A673 (cell line): ENCODE results near the gene ZNF776. TPM values are rescaled to one million over a fixed set of nuclear protein-coding genes. Genes with fewer than 3 reads are reported as not detected.
"Not testable (repeated sequence)": the region's sequence is repeated elsewhere in the genome, so short reads cannot be mapped to it uniquely, and the experiment has no call there.

ENCODE experiments used
- BruUV-seq: library from RNA; stranded (reverse); fragments of 400-500 nt; replicated peaks from 2 replicates; lab custom pipeline; 2021; lab: Mats Ljungman, UMichigan
- CTCF ChIA-PET: fragments of 300-600 bp; sonication (Branson Sonifier 250); formaldehyde crosslinking; loops from one replicate; lab custom pipeline; 2022; ENCODE audit warnings: antibody characterized with exemption; lab: Charles Lee
- POLR2A ChIA-PET: fragments of 300-600 bp; sonication (Branson Sonifier 250); formaldehyde crosslinking; loops from one replicate; lab custom pipeline; 2022; ENCODE audit warnings: antibody characterized with exemption; ENCODE audit not compliant: low non-redundant PET; lab: Charles Lee
- DNase-seq: peaks from one replicate; pipeline ENCODE4 v3.0.0-alpha.2; 2015; ENCODE audit warnings: low spot score
- H3K27ac ChIP-seq: fragments of 200-600 bp; sonication (generic); 2 replicates; pipeline ENCODE4 v1.5.1; 2016; ENCODE audit warnings: mixed run types, low read depth, mild to moderate bottlenecking, mixed read lengths, antibody characterized with exemption, low read length; ENCODE audit not compliant: poor library complexity, severe bottlenecking
- H3K27me3 ChIP-seq: fragments of 200-600 bp; sonication (generic); replicated peaks from 2 replicates; pipeline ENCODE4 v1.6.1; 2017; ENCODE audit warnings: mixed run types, low read depth, mild to moderate bottlenecking, mixed read lengths, antibody characterized with exemption, low read length; ENCODE audit not compliant: insufficient read depth, poor library complexity
- H3K36me3 ChIP-seq: fragments of 200-600 bp; sonication (generic); 2 replicates; pipeline ENCODE4 v1.6.1; 2016; ENCODE audit warnings: mixed run types, mild to moderate bottlenecking, mixed read lengths, antibody characterized with exemption, low read length; ENCODE audit not compliant: insufficient read depth, poor library complexity, severe bottlenecking
- H3K4me1 ChIP-seq: fragments of 200-600 bp; sonication (generic); 2 replicates; pipeline ENCODE4 v1.6.1; 2017; ENCODE audit warnings: mixed run types, mild to moderate bottlenecking, mixed read lengths, antibody characterized with exemption, low read length; ENCODE audit not compliant: insufficient read depth, poor library complexity, severe bottlenecking
- H3K4me3 ChIP-seq: fragments of 200-600 bp; sonication (generic); 2 replicates; pipeline ENCODE4 v1.5.1; 2016; ENCODE audit warnings: low read depth, mixed run types, mild to moderate bottlenecking, mixed read lengths, low read length; ENCODE audit not compliant: poor library complexity, severe bottlenecking
- H3K9me3 ChIP-seq: fragments of 200-600 bp; sonication (generic); 2 replicates; pipeline ENCODE4 v1.6.1; 2016; ENCODE audit warnings: mixed run types, low read depth, mild to moderate bottlenecking, mixed read lengths, antibody characterized with exemption, low read length; ENCODE audit not compliant: poor library complexity, severe bottlenecking
- EZH2 ChIP-seq: fragments of 200-600 bp; sonication (generic); IDR thresholded peaks from 2 replicates; pipeline ENCODE4 v1.6.1; 2017; ENCODE audit warnings: borderline replicate concordance, low read depth, mild to moderate bottlenecking, mixed read lengths, antibody characterized with exemption, low read length; ENCODE audit not compliant: poor library complexity, severe bottlenecking
- intact Hi-C: fragments of 100-400 bp; cut with micrococcal nuclease; formaldehyde crosslinking; loops from one replicate; pipeline ENCODE4 v1.10.0; 2022; ENCODE audit not compliant: unreplicated experiment
- total RNA-seq: library from RNA; stranded (reverse); gene quantifications from 2 replicates; pipeline ENCODE4 v1.2.3, GENCODE V29; 2021
- TF ChIP-seq, protein P1 (sequence below): fragments of 300-800, 200-600 bp; sonication (generic); conservative IDR thresholded peaks from 2 replicates; pipeline ENCODE4 v1.5.1; 2017; ENCODE audit warnings: low read depth, mild to moderate bottlenecking, antibody characterized with exemption, low read length, moderate library complexity, mixed read lengths

The ZNF776 gene
- total RNA-seq, 1 experiment from 2014 or later = 15.8 TPM

DNA sequence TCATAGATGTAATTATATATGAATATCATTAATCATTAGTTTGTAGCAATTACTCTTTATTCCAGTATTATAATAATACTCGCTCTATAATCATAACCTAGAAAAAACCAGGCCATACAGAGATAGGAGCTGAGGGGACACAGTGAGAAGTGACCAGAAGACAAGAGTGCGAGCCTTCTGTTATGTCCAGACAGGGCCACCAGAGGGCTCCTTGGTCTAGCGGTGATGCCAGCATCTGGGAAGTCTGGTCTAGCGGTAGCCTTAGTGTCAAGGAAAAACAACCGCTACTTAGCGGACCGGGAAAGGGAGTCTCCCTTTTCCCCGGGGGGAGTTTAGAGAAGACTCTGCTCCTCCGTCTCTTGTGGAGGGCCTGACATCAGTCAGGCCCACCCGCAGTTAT is 8.3 kb upstream of the ZNF776 start:
- TF ChIP-seq, protein P1, sequence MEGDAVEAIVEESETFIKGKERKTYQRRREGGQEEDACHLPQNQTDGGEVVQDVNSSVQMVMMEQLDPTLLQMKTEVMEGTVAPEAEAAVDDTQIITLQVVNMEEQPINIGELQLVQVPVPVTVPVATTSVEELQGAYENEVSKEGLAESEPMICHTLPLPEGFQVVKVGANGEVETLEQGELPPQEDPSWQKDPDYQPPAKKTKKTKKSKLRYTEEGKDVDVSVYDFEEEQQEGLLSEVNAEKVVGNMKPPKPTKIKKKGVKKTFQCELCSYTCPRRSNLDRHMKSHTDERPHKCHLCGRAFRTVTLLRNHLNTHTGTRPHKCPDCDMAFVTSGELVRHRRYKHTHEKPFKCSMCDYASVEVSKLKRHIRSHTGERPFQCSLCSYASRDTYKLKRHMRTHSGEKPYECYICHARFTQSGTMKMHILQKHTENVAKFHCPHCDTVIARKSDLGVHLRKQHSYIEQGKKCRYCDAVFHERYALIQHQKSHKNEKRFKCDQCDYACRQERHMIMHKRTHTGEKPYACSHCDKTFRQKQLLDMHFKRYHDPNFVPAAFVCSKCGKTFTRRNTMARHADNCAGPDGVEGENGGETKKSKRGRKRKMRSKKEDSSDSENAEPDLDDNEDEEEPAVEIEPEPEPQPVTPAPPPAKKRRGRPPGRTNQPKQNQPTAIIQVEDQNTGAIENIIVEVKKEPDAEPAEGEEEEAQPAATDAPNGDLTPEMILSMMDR = peak; percentile 20; the same call in 1 of the 2 replicates
- H3K27ac ChIP-seq, CTCF ChIA-PET, POLR2A ChIA-PET, intact Hi-C loops, DNase-seq, H3K36me3 ChIP-seq, H3K4me3 ChIP-seq, BruUV-seq, H3K4me1 ChIP-seq, H3K27me3 ChIP-seq: not testable (repeated sequence)
- H3K9me3 ChIP-seq = peaks cover 11% of the 10 kb centered on the region

DNA sequence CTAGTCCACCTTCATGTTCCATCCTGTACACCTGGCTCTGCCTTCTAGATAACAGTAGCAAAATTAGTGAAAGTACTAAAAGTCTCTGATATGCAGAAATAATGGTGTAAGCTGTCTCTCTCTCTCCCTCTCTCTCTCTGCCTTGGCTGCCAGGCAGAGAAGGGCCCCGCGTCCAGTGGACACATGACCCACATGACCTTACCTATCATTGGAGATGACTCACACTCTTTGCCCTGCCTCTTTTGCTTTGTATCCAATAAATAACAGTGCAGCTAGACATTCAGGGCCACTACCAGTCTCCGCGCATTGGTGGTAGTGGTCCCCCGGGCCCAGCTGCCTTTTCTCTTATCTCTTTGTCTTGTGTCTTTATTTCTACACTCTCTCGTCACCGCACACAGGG is 7.8 kb upstream of the ZNF776 start:
- H3K36me3 ChIP-seq, CTCF ChIA-PET, POLR2A ChIA-PET, H3K4me3 ChIP-seq, intact Hi-C loops, H3K4me1 ChIP-seq, DNase-seq, H3K9me3 ChIP-seq, H3K27me3 ChIP-seq, H3K27ac ChIP-seq, BruUV-seq: not testable (repeated sequence)

GRCh38 chr19:57747472-57747807 is 825 bp downstream of the ZNF776 start:
- Histone ChIP-seq H3K4me1 (peaks cover 2% of the 10 kb centered on the region), H3K36me3 (peaks cover 47% of the 10 kb centered on the region), H3K4me3 (peak overlapping the region; percentile 78), H3K27ac (peak overlapping the region; percentile 74), H3K27me3 (no peaks in the 10 kb centered on the region), H3K9me3 (peaks cover 38% of the 10 kb centered on the region)
- ChIA-PET POLR2A (no interaction called here), CTCF (no interaction called here)
- intact Hi-C loops = no loop called here
- DNase-seq = no peak
- BruUV-seq = no TSS peak
- TF ChIP-seq, protein P1 = no peak

DNA sequence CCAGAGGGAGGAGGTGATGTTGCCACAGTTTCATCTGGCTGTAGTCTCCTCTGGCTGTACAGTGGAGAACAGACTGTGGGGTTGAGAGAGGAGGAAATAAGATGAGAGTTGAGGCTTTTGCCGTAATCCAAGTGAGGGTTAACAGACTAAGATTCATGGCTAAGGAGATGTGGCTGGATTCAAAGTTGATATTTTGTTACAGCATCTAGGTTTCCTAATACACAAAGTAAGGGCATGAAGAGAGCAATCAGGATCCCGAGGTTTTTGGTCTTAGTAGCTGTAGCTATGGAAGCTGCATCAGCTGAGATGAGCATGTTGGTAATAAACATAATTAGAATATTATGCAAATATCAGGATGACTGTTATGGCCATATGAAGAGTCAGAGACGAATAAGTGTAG is 1.4 kb downstream of the ZNF776 start:
- TSS peak; percentile 50 for BruUV-seq
- peaks cover 44% of the 10 kb centered on the region for H3K9me3 ChIP-seq
- H3K4me1 ChIP-seq = peaks cover 2% of the 10 kb centered on the region
- TF ChIP-seq EZH2 = no peak
- TF ChIP-seq, protein P1 = no peak
- H3K27ac ChIP-seq = no peak overlapping the region
- no peak for DNase-seq
- peak overlapping the region; percentile 78 for H3K4me3 ChIP-seq
- intact Hi-C loops = no loop called here
- ChIA-PET POLR2A (no interaction called here), CTCF (no interaction called here)
- H3K36me3 ChIP-seq = peaks cover 53% of the 10 kb centered on the region
- no peaks in the 10 kb centered on the region for H3K27me3 ChIP-seq
